ENCODE results near the gene SNX9.

GRCh38 chr6:157839606-157840005 is 16.6 kb downstream of the SNX9 start:
- TF ChIP-seq CTCF (optimal IDR thresholded peaks at IDR 0.05 in 1 of 3, IDR thresholded peaks at IDR 0.05 in 1 of 3, conservative IDR thresholded peaks at IDR 0.05 in 1 of 3; ENCODE audit: extremely low read depth in 1 of 3, insufficient read depth in 2 of 3, low read length in 3 of 3) (no peak), EZH2 (IDR thresholded peaks at IDR 0.05; ENCODE audit: low read length) (no peak)
